ENCODE results near the gene B3GNT7.
"Not testable (repeated sequence)": the region's sequence is repeated elsewhere in the genome, so short reads cannot be mapped to it uniquely, and the experiment has no call there.

B3GNT7 gene

GRCh38 chr2:231373184-231373583 lies 22.3 kb upstream of the B3GNT7 start:
- no peak overlapping the region for H3K4me3 ChIP-seq (replicated peaks; ENCODE audit: low read depth, low read length)
- DNase-seq (ENCODE audit: low read depth), result no peak
- TF ChIP-seq, protein P1, sequence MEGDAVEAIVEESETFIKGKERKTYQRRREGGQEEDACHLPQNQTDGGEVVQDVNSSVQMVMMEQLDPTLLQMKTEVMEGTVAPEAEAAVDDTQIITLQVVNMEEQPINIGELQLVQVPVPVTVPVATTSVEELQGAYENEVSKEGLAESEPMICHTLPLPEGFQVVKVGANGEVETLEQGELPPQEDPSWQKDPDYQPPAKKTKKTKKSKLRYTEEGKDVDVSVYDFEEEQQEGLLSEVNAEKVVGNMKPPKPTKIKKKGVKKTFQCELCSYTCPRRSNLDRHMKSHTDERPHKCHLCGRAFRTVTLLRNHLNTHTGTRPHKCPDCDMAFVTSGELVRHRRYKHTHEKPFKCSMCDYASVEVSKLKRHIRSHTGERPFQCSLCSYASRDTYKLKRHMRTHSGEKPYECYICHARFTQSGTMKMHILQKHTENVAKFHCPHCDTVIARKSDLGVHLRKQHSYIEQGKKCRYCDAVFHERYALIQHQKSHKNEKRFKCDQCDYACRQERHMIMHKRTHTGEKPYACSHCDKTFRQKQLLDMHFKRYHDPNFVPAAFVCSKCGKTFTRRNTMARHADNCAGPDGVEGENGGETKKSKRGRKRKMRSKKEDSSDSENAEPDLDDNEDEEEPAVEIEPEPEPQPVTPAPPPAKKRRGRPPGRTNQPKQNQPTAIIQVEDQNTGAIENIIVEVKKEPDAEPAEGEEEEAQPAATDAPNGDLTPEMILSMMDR (IDR thresholded peaks at IDR 0.05; ENCODE audit: low read length, missing control alignments), result no peak

DNA sequence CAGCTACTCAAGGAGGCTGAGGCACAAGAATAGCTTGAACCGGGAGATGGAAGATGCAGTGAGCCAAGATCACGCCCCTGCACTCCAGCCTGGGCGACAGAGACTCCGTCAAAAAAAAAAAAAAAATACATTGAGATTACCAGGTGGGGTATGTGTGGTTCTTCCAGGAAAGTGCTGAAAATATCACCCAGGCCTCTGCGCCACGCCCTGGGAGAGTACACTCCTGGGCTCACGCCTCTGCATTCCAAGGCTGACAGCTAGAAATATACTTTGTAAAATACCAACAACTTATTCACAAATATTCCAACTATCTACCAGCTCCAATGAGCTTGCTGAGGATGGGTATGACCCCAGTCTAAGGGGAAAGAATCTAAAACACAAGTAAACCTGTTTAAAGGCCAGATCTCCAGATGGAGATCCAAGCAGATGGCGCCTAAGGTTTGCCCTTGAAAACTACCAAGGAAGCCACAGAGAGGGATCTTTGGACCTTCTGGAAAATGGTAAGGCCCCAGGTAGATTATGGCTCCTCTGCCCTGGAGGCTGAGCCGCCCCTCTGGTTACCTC lies 21.6 kb upstream of the B3GNT7 start:
- DNase-seq (ENCODE audit: low read depth), result no peak
- no peak overlapping the region for H3K4me3 ChIP-seq (replicated peaks; ENCODE audit: low read depth, low read length)
- TF ChIP-seq, protein P1 (IDR thresholded peaks at IDR 0.05; ENCODE audit: low read length, missing control alignments), result no peak

DNA sequence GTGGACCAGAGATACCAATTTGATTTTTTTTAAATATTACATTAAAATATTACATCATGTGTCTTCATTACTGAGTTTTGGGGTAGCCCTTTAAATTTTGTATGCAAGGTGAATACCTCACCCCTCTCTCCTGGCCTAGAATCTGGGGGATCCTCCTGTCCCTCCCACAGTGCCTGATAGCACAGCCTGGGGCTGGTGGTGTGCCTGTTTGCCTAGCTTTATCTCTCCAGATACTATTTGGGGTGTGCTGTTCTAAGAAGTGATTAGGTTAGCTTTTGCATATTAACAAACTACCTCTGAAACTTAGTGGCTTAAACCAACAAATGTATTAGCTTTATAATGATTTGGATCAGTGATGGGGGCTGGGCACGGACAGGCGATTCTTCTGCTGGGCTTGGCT lies 20.7 kb upstream of the B3GNT7 start:
- DNase-seq (ENCODE audit: low read depth), result no peak
- H3K4me3 ChIP-seq (replicated peaks; ENCODE audit: low read depth, low read length), result no peak overlapping the region
- TF ChIP-seq, protein P1 (IDR thresholded peaks at IDR 0.05; ENCODE audit: low read length, missing control alignments), result no peak

- not testable (repeated sequence) for H3K4me3 ChIP-seq (replicated peaks; ENCODE audit: low read depth, low read length); DNase-seq (ENCODE audit: low read depth)
Measured at GRCh38 chr2:231375994-231376615, 19.4 kb upstream of the B3GNT7 start.

- H3K4me3 ChIP-seq (replicated peaks; ENCODE audit: low read depth, low read length), result no peak overlapping the region
- no peak for DNase-seq (ENCODE audit: low read depth)
- TF ChIP-seq, protein P1 (IDR thresholded peaks at IDR 0.05; ENCODE audit: low read length, missing control alignments), result no peak
Measured at GRCh38 chr2:231376857-231377256, 18.7 kb upstream of the B3GNT7 start.

- TF ChIP-seq, protein P1 (IDR thresholded peaks at IDR 0.05; ENCODE audit: low read length, missing control alignments), result no peak
- DNase-seq (ENCODE audit: low read depth), result no peak
- H3K4me3 ChIP-seq (replicated peaks; ENCODE audit: low read depth, low read length), result no peak overlapping the region
Measured at GRCh38 chr2:231378026-231378722, 17.3 kb upstream of the B3GNT7 start.

DNA sequence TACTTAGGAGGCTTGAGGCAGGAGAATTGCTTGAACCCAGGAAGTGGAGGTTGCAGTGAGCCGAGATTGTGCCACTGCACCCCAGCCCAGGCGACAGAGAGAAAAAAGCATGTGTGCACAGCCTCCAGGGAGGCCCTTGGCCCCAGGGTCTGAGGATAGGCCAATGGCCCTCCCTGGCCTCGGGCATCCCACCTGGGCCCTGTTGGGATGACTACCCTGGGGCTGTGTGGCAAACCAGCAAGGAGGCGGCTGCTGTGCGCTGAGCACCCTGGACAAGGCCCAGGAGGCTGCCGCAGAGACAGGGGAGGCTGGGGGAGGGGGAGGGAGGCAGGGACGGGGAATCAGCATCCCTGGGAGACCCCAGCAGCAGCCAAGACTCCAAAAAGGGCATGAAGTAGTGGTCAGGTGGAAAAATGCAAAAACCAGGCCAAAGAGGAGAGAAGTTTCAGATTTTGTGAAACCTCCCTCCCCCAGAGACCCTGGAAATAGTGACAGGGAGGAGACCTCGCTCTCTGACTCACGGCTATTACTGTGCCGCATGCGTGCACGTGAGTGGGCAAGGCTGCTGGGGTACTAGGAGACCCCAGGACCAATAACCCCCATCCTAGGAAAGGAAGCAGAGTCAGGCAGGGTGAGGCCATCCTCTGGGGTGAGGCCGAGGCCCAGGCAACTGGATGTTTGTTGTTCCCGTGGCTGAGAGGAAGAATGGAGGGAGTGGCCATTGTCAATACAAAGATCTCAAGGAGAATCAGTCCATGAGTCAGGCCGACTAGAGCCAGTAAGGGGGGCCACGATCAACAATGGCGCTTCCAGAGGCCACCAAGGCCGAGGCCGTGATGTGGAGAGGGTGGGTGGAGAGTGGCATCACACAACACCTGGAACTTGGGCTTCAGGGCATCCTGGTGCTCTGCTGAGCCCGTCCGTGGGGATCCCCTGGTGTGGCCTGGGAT lies 16.0 kb upstream of the B3GNT7 start:
- TF ChIP-seq, protein P1 (IDR thresholded peaks at IDR 0.05; ENCODE audit: low read length, missing control alignments), result no peak
- no peak overlapping the region for H3K4me3 ChIP-seq (replicated peaks; ENCODE audit: low read depth, low read length)
- DNase-seq (ENCODE audit: low read depth), result peak; percentile 18
